Astrocyte (in vitro differentiated cells and primary cell): ENCODE measurements around the gene RASEF. TPM values are rescaled to one million over a fixed set of nuclear protein-coding genes. Genes with fewer than 3 reads are reported as not detected.

Experiments
- DNase-seq: peaks from one replicate; pipeline ENCODE4 v3.0.0-alpha.2; 2010; ENCODE audit warnings: low read depth
- FAIRE-seq: peaks from 2 replicates; lab custom pipeline; 2011; peaks lifted over from hg19 to GRCh38; lab: Jason Lieb, UNC
- H2AFZ ChIP-seq: 2 replicates; pipeline ENCODE4 v1.6.0; 2012; ENCODE audit warnings: low read depth, low read length, inconsistent platforms
- H3K27ac ChIP-seq: 2 replicates; pipeline ENCODE4 v1.5.1; 2011; ENCODE audit warnings: low read depth, low read length, inconsistent platforms
- H3K27me3 ChIP-seq: 2 replicates; pipeline ENCODE4 v1.6.0; 2011; ENCODE audit warnings: low read length, inconsistent platforms; ENCODE audit not compliant: insufficient read depth
- H3K36me3 ChIP-seq: 2 replicates; pipeline ENCODE4 v1.5.1; 2011; ENCODE audit warnings: low read length, inconsistent platforms; ENCODE audit not compliant: insufficient read depth
- H3K4me1 ChIP-seq: 2 replicates; pipeline ENCODE4 v1.5.1; 2011; ENCODE audit warnings: low read length, inconsistent platforms; ENCODE audit not compliant: insufficient read depth
- H3K4me2 ChIP-seq: 2 replicates; pipeline ENCODE4 v1.6.0; 2012; ENCODE audit warnings: low read length, inconsistent platforms
- H3K4me3 ChIP-seq: 2 replicates; pipeline ENCODE4 v1.5.1; 2011; ENCODE audit warnings: low read depth, mild to moderate bottlenecking, low read length, inconsistent platforms; ENCODE audit not compliant: insufficient read depth
- H3K79me2 ChIP-seq: 2 replicates; pipeline ENCODE4 v1.6.0; 2012; ENCODE audit warnings: mild to moderate bottlenecking, low read length, inconsistent platforms; ENCODE audit not compliant: insufficient read depth
- H3K9ac ChIP-seq: 2 replicates; pipeline ENCODE4 v1.6.0; 2012; ENCODE audit warnings: mild to moderate bottlenecking, low read length, inconsistent platforms
- H3K9me3 ChIP-seq: 2 replicates; pipeline ENCODE4 v1.5.1; 2012; ENCODE audit warnings: low read depth, mild to moderate bottlenecking, low read length, inconsistent platforms; ENCODE audit not compliant: insufficient read depth
- H4K20me1 ChIP-seq: 2 replicates; pipeline ENCODE4 v1.6.0; 2012; ENCODE audit warnings: low read length, inconsistent platforms; ENCODE audit not compliant: insufficient read depth
- H3K27ac Mint-ChIP-seq: one replicate; pipeline ENCODE4 v1.8.0; 2021; ENCODE audit warnings: mild to moderate bottlenecking, mixed read lengths; ENCODE audit not compliant: unreplicated experiment
- H3K27me3 Mint-ChIP-seq: one replicate; pipeline ENCODE4 v1.8.0; 2021; ENCODE audit warnings: low read depth, mixed read lengths; ENCODE audit not compliant: unreplicated experiment
- H3K36me3 Mint-ChIP-seq: one replicate; pipeline ENCODE4 v1.8.0; 2021; ENCODE audit warnings: low read depth, mixed read lengths; ENCODE audit not compliant: unreplicated experiment
- H3K4me1 Mint-ChIP-seq: one replicate; pipeline ENCODE4 v1.8.0; 2021; ENCODE audit warnings: low read depth, mixed read lengths; ENCODE audit not compliant: unreplicated experiment
- H3K4me3 Mint-ChIP-seq: one replicate; pipeline ENCODE4 v1.8.0; 2021; ENCODE audit warnings: mild to moderate bottlenecking, moderate library complexity, mixed read lengths; ENCODE audit not compliant: unreplicated experiment
- H3K9me3 Mint-ChIP-seq: one replicate; pipeline ENCODE4 v1.8.0; 2021; ENCODE audit warnings: mild to moderate bottlenecking, mixed read lengths; ENCODE audit not compliant: unreplicated experiment
- EZH2 ChIP-seq: IDR thresholded peaks from 2 replicates; pipeline ENCODE4 v1.6.1; 2012; ENCODE audit warnings: mild to moderate bottlenecking, low read length, inconsistent platforms; ENCODE audit not compliant: insufficient read depth
- total RNA-seq: library from RNA; stranded (reverse); gene quantifications from 2 replicates; pipeline ENCODE4 v1.2.1, GENCODE V29; 2021
- TF ChIP-seq, protein P1 (sequence below): IDR thresholded peaks from 2 replicates; pipeline ENCODE4 v1.5.1; 2011; ENCODE audit warnings: low read depth, mild to moderate bottlenecking, inconsistent platforms, low read length, moderate library complexity; ENCODE audit not compliant: insufficient read depth

Gene RASEF
- total RNA-seq, 1 donor from 2014 or later, result 0.91 TPM

DNA sequence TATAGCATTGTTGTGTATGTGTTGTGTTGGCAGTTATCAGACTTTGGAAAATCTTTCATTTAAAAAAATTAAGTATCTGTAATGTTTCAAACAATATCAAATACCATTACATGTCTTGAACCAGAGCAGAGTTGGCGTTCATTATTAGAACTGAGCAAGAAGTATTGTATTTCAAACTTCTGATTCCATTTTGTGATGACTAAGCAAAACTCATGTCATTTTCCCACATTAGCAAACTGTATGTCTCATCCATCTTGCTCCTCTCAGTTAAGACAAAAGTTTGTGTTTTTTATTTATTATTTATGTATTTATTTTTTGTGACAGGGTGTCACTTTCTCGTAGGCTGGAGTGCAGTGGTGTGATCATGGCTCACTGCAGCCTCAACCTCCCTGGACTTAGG, 4.6 kb upstream of the RASEF start:
- H3K4me1 Mint-ChIP-seq, result peaks cover 11% of the 10 kb centered on the region
- H3K4me3 ChIP-seq, result no peak overlapping the region
- H3K4me2 ChIP-seq, result no peak overlapping the region
- H3K4me3 Mint-ChIP-seq, result no peak overlapping the region
- no peaks in the 10 kb centered on the region for H3K36me3 Mint-ChIP-seq
- H3K9me3 Mint-ChIP-seq, result peaks cover 3% of the 10 kb centered on the region
- no peak overlapping the region for H3K27ac ChIP-seq
- FAIRE-seq, result no peak
- no peak for TF ChIP-seq EZH2
- TF ChIP-seq, protein P1, sequence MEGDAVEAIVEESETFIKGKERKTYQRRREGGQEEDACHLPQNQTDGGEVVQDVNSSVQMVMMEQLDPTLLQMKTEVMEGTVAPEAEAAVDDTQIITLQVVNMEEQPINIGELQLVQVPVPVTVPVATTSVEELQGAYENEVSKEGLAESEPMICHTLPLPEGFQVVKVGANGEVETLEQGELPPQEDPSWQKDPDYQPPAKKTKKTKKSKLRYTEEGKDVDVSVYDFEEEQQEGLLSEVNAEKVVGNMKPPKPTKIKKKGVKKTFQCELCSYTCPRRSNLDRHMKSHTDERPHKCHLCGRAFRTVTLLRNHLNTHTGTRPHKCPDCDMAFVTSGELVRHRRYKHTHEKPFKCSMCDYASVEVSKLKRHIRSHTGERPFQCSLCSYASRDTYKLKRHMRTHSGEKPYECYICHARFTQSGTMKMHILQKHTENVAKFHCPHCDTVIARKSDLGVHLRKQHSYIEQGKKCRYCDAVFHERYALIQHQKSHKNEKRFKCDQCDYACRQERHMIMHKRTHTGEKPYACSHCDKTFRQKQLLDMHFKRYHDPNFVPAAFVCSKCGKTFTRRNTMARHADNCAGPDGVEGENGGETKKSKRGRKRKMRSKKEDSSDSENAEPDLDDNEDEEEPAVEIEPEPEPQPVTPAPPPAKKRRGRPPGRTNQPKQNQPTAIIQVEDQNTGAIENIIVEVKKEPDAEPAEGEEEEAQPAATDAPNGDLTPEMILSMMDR, result no peak
- no peak overlapping the region for H3K9ac ChIP-seq
- H3K36me3 ChIP-seq, result no peaks in the 10 kb centered on the region
- peaks cover 20% of the 10 kb centered on the region for H3K4me1 ChIP-seq
- H3K9me3 ChIP-seq, result no peaks in the 10 kb centered on the region
- H4K20me1 ChIP-seq, result no peaks in the 10 kb centered on the region
- H3K27me3 ChIP-seq, result peaks cover 8% of the 10 kb centered on the region
- H3K27ac Mint-ChIP-seq, result no peak overlapping the region
- DNase-seq, result no peak
- H3K27me3 Mint-ChIP-seq, result peaks cover 12% of the 10 kb centered on the region
- H2AFZ ChIP-seq, result no peak overlapping the region
- H3K79me2 ChIP-seq, result no peaks in the 10 kb centered on the region

DNA sequence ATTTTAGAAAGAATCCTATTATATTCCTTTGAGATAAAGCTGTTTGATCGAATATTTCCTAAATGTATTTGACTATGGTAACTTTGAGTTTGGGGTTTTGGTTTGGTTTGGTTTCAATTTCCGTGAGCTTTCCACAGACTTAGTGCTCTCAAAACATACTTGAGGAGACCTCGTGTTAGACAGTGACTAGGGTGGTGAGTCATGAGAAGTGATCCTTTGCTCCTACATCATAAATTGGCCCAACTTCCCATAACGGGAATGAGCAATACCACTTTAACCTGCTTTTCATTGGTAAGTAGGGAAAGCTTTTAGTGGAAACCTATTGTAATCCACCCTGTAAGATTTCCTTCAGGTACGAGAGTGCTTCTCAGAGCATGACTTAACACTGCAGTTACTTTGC, 3.8 kb upstream of the RASEF start:
- Histone ChIP-seq H3K36me3 (no peaks in the 10 kb centered on the region), H2AFZ (no peak overlapping the region), H3K27me3 (peaks cover 8% of the 10 kb centered on the region), H3K9me3 (no peaks in the 10 kb centered on the region), H3K27ac (peak overlapping the region; percentile 66), H3K9ac (peak overlapping the region; percentile 26), H3K4me3 (no peak overlapping the region), H3K4me2 (peak overlapping the region; percentile 53), H4K20me1 (no peaks in the 10 kb centered on the region), H3K79me2 (no peaks in the 10 kb centered on the region), H3K4me1 (peaks cover 20% of the 10 kb centered on the region)
- FAIRE-seq (peak; percentile 89), DNase-seq (peak; percentile 98)
- no peak overlapping the region for H3K27ac Mint-ChIP-seq
- H3K36me3 Mint-ChIP-seq, result no peaks in the 10 kb centered on the region
- peaks cover 15% of the 10 kb centered on the region for H3K27me3 Mint-ChIP-seq
- no peak overlapping the region for H3K4me3 Mint-ChIP-seq
- peaks cover 11% of the 10 kb centered on the region for H3K4me1 Mint-ChIP-seq
- no peaks in the 10 kb centered on the region for H3K9me3 Mint-ChIP-seq
- no peak for TF ChIP-seq EZH2
- TF ChIP-seq, protein P1, result no peak

GRCh38 chr9:83065233-83065632, 2.3 kb upstream of the RASEF start:
- no peak for DNase-seq
- H3K4me2 ChIP-seq, result no peak overlapping the region
- H3K27me3 Mint-ChIP-seq, result peaks cover 29% of the 10 kb centered on the region
- no peaks in the 10 kb centered on the region for H3K79me2 ChIP-seq
- H4K20me1 ChIP-seq, result no peaks in the 10 kb centered on the region
- H3K27ac Mint-ChIP-seq, result no peak overlapping the region
- no peak for TF ChIP-seq EZH2
- TF ChIP-seq, protein P1, result no peak
- no peaks in the 10 kb centered on the region for H3K9me3 Mint-ChIP-seq
- no peaks in the 10 kb centered on the region for H3K9me3 ChIP-seq
- no peak for FAIRE-seq
- no peak overlapping the region for H3K4me3 Mint-ChIP-seq
- H3K36me3 ChIP-seq, result no peaks in the 10 kb centered on the region
- peaks cover 13% of the 10 kb centered on the region for H3K4me1 Mint-ChIP-seq
- H3K36me3 Mint-ChIP-seq, result no peaks in the 10 kb centered on the region
- H3K9ac ChIP-seq, result no peak overlapping the region
- H3K4me3 ChIP-seq, result no peak overlapping the region
- no peak overlapping the region for H3K27ac ChIP-seq
- H3K4me1 ChIP-seq, result peaks cover 23% of the 10 kb centered on the region
- H3K27me3 ChIP-seq, result peaks cover 8% of the 10 kb centered on the region
- H2AFZ ChIP-seq, result no peak overlapping the region
